GM18951 (cell line): ENCODE results near the gene IL18.

Experiments used
- POLR2A ChIP-seq: IDR thresholded peaks from 4 replicates; pipeline ENCODE4 v1.6.1; 2011; ENCODE audit warnings: mild to moderate bottlenecking; ENCODE audit not compliant: insufficient read length, insufficient read depth; ENCODE audit errors: extremely low read depth
- in situ Hi-C: fragments of 300-500 bp; cut with MboI; formaldehyde crosslinking; loops from one replicate; pipeline ENCODE4 v1.12.0; 2022; ENCODE audit warnings: low sequenced_read_pairs, mixed read lengths, inconsistent platforms; ENCODE audit not compliant: unreplicated experiment

IL18 gene

GRCh38 chr11:112160091-112160848 is 3.6 kb downstream of the IL18 start:
- TF ChIP-seq POLR2A, result no peak
- in situ Hi-C loops, result no loop called here

- TF ChIP-seq POLR2A, result no peak
- in situ Hi-C loops, result no loop called here
Measured at GRCh38 chr11:112159098-112160065, 4.5 kb downstream of the IL18 start.

- in situ Hi-C loops, result no loop called here
Measured at GRCh38 chr11:112156956-112157766, 6.7 kb downstream of the IL18 start.

GRCh38 chr11:112156153-112156955 is 7.5 kb downstream of the IL18 start:
- in situ Hi-C loops, result no loop called here
- no peak for TF ChIP-seq POLR2A

More at GRCh38 chr11:112156956-112157766, 6.7 kb downstream of the IL18 start:
- no peak for TF ChIP-seq POLR2A

- TF ChIP-seq POLR2A, result no peak
- in situ Hi-C loops, result no loop called here
Measured at GRCh38 chr11:112150517-112150916, 13.4 kb downstream of the IL18 start.

- in situ Hi-C loops, result no loop called here
- no peak for TF ChIP-seq POLR2A
Measured at GRCh38 chr11:112143597-112143996, 20.3 kb downstream of the IL18 start.

- in situ Hi-C loops, result no loop called here
- TF ChIP-seq POLR2A, result no peak
Measured at GRCh38 chr11:112134473-112134872, 29.4 kb downstream of the IL18 start.

GRCh38 chr11:112132737-112133136 is 31.2 kb downstream of the IL18 start:
- in situ Hi-C loops, result no loop called here
- no peak for TF ChIP-seq POLR2A

- in situ Hi-C loops, result no loop called here
- TF ChIP-seq POLR2A, result no peak
Measured at GRCh38 chr11:112129656-112130055, 34.2 kb downstream of the IL18 start.

GRCh38 chr11:112128483-112129121 is 35.3 kb downstream of the IL18 start:
- TF ChIP-seq POLR2A, result no peak
- in situ Hi-C loops, result no loop called here

GRCh38 chr11:112127056-112127455 is 36.8 kb downstream of the IL18 start:
- in situ Hi-C loops, result no loop called here
- TF ChIP-seq POLR2A, result no peak

- no peak for TF ChIP-seq POLR2A
- in situ Hi-C loops, result no loop called here
Measured at GRCh38 chr11:112123129-112123528, 40.8 kb downstream of the IL18 start.

GRCh38 chr11:112121981-112122615 is 41.8 kb downstream of the IL18 start:
- TF ChIP-seq POLR2A, result no peak
- in situ Hi-C loops, result no loop called here
